ENCODE data around the gene CISTR.
"Not testable (repeated sequence)": the region's sequence is repeated elsewhere in the genome, so short reads cannot be mapped to it uniquely, and the experiment has no call there.

CISTR gene

DNA sequence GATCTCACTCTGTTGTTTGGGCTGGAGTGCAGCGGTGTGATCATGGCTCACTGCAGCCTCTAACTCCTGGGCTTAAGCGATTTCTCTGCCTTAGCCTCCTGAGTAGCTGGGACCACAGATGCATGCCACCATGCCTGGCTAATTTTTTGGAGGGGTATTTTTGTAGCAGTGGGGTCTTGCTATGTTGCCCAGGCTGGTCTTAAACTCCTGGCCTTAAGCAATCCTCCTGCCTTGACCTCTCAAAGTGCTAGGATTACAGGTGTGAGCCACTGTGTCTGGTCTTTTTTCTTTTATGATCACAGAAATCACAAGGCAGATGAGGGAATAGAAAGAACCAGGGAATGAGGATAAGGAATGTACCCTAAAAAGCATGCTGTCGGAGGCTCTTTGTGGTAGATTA lies 11.0 kb upstream of the CISTR start:
- not testable (repeated sequence) for DNase-seq

DNA sequence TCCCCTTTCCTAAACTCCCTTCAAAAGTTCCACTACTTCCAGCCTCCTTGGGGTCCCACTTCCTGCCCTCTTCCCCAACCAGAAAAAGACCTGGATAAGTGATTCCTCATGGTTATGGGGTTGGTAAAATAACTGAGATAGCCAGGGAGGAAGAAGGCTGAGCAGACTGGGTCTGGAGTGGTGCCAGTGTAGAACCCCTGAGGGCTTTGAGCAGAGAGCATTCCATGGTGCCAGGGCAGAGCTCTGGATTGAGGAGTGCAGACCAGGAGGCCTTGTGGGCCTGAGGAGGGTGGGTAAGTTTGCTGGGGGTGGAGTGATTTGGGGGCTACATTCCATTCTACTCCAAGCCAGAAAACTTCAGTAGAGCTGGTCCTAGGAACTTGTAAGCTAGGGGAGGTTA lies 9.5 kb upstream of the CISTR start:
- DNase-seq = no peak

DNA sequence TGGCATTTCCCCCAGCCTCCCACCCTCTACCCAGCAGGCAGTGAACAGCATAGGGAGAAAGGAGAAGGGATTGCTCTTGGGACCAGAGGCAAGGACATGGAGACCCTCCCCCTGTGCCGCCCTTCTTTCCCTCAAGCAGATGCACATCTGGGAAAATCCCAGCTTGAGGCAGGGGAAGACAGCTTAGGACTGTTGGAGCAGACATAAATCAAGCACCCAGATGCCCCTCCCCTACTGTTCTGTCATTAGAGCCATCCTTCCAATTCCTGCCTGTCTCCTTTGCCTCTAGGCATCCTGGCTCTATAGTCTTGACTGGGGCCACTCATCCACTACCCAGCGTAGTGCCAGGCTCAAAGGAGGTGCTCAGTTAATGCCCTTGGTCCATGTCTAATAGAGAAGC lies 7.5 kb upstream of the CISTR start:
- DNase-seq = no peak

DNA sequence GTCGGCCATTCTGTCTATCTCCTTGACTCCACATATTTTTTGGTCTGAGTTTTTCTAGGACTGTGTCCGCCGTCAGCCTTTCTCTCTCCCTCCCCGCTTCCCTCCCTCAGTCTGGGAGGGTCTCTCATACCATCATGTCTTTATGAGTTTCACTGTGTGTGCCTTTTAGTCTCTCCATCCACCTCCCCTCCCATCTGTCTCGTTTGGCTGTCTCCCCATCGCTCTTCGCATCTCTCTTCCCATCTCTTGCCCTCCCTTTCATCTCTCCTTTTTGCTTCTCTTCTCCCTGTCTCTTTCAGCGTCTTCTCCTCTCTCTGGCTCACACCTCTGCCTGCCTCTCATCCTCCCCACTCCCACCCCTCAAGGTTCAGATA lies 6.9 kb upstream of the CISTR start:
- DNase-seq = no peak

DNA sequence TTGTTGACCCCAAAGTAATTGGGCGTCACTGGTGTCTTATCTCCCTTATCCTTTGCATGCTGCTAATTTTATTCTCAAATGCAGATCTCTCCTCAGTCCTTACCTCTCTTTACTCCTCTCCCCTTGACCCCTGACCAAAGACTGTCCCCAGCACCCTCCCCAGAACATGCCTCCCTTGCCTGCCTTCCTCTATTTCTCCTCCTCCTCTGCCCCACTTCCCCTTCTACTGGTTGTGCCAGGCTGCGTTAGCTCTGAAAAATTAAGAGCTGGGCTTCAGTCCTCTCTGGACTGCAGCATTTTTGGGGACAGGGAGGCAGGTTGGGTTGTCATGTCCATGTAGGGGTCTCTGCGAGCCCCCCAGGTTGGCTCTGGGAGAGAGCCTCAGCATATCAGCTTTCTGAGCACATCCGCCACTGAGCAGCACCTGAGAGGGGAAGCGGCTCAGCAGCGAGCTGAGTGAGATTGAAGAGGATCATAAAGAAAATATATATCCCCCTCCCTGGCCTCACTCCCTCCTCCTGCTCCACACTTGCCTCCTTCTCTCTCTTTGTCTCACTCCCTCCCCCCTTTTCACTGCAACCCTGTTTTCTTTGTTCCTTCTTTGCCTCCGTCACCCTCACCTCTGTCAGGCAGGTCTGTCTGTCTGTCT lies 6.4 kb upstream of the CISTR start:
- DNase-seq = no peak

DNA sequence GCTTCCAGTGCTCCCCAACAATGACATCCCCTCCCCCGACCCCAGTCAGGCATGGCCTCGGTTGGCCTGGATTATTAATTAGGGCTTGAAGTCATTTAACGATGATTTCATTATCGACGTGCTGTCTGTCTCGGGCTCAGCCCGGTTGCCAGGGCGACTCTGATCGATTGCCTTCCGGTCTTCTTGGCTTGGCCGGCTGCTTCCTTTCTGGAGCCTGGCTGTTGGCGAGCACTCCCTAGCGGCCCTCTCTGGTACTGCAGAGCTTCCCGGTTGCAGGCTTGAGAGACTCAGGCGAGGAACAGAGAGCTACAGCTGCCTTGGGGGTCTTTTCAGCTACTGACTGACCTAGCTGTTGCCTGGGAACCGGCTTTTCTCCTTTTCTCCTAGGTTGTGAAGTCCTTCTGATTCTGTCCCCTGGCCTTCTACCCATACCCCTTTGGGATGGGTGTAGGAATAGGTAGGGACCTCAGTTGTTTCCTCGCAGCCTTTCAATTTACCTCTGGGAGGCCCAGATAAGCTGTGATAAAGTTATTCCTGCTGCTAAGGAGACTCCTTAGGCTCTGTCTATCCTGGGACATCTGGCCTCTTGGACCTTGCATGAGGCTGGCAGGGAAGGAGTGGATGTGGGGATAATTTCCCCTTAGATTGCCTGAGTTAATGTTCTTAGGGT lies 5.5 kb upstream of the CISTR start:
- peak; percentile 18 for DNase-seq

DNA sequence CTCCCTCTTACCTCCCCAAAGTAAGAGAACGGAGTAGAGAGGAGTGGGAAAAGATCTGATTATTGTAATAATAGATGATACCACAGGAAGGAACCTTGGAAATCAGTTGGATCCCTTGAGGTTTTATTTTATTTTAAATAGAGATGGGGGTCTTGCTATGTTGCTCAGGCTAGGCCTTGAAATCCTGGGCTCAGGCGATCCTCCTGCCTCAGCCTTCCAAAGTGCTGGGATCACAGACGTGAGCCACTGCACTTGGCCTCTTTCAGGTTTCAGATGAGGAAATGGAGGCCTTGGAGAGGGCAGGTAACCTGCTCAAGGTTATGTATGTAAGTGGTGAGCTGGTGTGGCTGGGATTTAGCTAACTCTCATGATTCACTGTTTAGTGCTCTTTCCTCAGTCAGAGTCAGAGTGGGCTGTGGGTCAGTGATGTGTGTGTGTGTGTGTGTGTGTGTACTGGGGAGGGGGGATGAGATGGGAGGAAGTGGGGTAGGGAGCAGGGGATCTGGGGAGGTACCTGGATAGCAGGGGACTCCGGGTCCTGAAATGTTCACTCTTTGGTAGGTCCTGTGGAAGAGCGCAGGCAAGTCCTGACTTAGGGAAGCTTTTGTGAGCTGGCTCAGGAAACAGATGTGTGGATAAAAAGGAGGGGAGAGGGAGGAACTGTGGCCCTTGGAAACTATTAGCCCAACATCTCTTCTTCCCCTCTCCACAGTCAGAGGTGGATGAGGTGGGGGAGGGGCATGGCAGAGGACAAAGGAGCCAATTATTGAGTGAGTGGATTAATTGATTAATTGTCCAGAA lies 4.7 kb upstream of the CISTR start:
- no peak for DNase-seq

DNA sequence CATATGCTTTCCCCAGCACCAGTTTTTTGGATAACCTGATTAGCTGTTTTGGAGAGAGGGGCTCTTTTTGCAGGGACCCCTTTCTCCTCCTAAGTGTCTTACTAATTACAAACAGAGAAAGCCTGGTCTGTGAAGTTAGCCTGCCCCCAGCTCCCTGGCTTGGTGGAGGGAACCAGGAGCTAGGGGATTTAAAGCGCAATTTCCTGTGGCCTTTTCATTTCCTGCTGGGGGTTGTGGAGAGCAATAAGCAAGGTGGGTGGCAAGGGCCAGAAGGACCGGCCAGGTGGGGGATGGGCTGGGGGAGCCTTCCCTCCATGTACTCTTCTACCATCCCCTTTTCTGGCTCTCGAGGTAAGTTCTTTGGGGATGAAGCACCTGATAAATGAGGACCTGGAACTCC lies 4.1 kb upstream of the CISTR start:
- DNase-seq = no peak

DNA sequence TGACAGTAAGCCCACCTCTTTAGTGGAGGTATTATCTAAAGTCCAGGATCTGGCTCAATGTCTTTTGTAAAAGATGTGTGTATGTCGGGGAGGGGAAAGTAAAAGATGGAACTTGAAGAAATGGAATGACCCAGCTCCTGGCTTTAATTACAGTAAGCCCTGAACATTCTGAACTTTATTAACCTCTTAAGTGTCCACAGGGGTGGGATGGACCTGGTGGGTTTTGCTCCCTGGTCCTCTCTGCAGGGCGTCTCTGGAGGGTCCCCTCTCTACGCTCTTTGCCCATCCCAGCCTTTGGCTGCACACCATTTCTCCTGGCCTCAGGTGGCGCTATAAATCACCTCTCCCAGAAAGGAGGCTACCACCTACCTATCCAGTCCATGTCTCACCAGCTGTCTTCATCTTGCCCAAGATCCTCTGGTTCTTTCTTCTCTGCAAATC lies 3.7 kb upstream of the CISTR start:
- DNase-seq = no peak

DNA sequence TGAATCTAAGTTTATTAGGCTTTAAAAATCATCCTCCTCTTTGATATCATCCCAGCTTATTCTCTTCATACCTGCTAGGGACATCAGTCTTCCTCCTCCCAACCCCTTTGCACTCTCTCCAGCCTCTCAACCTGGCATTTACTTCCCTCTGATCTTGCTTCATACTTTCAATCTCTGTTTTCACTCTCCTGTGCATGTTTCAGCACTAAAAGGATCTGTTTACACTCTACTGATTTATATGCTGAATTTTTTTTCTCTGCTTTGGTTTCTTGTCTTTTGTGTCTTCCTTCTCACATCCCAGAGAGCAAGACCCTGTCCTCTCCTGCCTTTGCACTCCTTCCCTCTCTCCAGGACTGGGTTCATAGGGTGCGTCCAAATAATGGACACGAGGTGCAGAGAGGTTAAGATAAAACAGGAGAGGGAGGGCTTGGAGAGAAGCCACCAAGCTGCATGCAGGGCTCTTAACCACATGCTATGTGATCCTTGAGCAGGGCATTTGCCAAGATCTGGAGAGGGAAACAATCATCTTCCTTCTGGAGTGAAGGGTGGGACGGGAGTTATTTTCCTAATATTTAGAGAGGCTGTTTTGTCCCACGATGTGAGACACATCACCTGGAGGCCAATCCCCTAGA lies 3.0 kb upstream of the CISTR start:
- no peak for DNase-seq

DNA sequence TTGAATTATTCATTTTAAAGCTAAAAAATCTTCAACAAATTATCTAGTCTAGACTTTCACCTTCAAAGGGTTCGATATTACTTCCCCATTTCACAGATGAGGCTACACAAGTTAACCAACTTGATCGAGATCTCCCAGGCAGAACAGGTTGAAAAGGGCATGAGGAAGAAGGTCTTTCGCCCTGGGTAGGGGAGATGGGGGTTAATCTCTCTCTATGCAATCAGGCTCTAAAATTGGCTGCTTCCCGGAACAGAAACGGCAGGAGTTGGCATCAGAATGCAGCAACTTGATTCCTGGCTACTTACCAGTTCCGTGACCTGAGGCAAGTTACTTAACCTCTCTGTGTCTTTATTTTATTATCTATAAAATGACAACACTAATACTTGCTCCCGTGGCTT lies 2.4 kb upstream of the CISTR start:
- no peak for DNase-seq

DNA sequence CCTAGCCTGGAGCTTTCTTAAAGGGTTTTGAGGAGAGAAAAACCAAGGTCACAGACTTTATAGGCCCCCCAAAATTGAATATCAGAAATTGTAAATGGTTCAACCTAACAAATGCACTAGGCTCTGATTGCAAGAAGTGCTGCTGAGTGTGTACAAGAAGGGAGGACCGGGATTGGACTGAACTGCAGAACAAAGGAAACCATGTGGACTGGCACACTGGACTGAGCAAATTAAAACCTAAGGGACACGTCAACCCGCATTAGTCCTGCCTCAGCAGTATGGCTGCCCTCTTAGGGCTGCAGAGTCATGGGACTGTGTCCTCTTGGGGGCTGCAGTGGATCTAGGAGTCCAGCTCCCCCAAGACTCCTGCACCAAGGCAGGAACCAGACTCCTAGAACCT lies 842 bp upstream of the CISTR start:
- no peak for DNase-seq

DNA sequence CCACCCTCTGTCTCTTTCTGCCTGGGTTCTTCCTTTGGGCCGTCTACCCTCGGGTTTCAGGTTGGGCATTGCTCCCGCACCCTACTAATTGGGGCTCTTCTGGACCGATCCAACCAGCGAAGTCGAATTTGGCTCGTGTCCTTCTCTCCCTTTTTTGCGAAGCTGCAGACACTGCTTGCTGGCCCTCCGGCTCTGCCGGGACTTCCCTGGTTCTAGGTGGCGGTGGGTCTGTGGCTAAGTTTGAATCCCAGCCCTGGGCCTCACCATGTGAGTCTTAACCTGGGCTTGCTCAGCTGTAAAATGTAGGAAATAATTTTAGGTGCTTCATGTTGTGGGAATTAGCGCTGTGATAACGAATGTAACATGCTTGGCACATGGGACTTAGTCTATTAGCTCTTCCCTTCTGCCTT lies 418 bp upstream of the CISTR start:
- no peak for DNase-seq

DNA sequence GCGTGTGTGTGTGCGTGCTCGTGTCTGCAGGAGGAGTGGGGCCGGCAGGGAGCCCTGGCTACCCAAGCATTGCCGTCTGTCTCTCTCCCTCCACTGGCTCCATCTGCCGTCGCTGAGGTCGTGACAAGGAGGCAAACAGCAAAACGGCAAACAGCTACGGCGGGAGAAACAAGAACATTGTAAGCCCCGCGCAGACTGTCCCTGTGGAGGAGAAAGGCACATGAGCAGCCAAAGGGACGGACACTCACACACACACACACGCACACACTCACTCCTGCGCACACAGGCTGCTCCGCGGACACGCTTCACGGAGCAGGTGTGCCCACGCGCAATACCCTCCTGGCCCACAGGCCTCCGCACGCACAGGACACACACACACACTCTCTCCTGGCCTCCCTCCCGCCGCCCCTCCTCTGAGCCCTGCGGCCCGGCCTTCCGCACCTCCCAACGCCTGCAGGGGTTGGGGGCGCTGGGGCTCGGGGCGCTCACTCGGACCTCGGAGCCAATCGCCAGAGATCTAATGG lies 905 bp downstream of the CISTR start:
- DNase-seq = peak; percentile 5

DNA sequence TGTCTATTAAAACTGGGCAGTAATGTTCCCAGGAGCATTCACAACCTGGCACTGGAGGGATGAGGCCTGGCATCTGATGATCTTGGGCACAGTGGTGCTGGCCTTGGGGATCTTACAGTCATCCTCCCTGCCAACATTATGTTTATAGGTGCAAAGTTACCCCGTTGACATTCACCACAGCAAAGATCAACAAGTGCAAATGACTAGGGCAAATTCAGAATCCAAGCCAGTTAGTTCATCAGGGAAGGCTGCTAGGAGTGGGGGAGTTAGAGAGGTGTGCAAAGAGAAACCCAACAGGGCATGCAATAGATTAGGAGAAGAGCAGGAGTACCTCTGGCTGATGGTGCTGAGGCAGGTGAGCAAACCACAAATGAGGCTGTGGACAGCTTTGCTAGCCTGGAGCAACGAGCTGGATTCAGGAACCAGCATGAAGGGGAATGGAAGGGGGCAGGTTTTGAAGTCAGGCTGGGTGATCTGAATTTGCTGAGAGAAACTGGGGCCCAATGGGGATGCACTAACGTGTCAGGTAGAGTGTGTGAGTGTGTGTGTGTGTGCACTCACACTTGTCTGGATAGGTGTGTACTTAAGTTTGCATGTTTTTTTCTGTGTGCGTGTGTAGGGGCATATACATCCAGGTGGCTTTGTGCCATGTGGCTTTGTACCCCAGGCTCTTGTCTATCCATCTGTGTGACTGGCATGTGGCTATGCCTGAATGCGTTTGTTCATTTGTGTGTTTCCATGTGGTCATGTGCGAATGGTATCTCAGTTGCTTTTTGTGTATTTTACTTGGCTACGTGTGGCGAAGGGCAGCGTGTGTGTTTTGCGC lies 1.6 kb downstream of the CISTR start:
- DNase-seq = no peak

DNA sequence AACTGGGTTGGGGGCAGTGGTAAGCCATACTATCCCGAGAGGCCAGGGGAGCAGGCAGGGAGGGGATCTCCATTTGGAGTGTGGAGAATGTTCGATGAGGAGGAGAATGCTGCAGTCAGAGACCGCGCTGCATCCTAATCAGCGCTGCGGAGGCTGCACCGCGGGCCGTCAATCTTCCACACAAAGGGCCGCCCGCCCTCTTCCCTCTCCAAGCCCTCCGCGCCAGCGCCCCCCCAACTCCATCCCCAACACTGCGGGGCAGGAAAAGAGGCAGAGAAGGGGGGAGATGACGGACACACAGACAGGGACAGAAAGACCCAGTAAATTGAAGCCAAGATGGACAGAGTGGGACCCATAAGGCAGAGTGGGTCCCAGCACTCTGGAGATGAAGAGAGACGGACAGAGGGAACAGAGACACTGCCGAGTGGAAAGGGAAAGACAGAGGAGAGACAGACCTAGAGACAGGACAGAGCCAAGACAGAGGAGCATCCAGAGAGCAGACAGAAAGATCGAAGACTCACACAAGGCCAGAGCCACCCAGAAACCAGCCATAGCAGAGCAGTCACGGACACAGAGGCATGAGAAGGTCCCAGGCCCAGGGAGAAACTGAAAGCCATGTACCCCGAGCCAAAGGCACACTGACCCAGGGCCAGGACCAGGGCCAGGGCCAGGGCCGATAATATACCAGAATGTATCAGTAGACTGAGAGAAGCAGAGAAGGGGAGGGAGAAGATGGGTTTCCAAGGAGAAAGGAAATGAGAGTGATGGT lies 3.5 kb downstream of the CISTR start:
- DNase-seq = no peak

DNA sequence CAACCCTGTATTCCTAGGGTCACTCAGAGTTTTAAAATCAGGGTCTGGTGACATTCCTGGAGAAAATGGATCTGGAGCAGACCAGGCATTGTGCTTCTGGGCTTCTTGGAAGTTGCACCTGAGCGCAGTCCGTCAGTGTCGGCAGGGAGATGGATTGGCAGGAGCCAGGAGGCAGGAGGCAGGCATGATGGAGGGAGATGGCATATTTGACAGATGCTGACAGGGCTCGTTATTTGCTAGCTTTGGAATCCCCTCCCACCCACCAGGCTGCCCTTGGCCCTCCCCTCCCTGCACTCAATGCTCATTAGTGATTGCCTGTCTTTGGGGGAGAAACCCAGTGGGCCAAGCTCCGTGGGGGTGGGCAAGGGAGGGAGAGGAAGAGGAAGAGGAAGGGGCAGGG lies 4.7 kb downstream of the CISTR start:
- DNase-seq = no peak

DNA sequence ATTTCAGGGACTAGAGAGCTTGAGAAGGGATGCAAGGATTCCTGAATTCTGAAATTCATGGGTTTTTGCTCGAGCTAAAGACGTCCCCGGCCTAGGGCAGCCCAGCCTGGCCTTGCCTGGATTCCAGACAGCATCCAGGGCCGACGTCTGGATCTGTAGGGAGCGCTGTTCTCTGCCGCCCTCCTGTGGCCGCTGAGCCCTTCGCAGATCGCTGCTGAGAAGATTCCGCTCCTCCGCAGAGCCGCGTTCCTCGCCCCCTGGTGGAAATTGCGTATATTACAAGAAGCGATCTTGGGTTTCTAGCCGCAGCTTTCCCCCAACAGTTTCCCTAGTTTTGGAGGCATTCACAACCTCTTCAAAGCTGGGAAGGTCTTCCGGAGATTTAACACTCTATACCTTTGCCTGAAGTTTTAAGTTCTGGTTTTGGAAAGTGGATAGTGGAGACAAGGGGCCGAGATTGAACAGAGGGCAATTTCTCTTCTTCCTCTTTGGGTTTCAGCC lies 5.1 kb downstream of the CISTR start:
- peak; percentile 67 for DNase-seq

DNA sequence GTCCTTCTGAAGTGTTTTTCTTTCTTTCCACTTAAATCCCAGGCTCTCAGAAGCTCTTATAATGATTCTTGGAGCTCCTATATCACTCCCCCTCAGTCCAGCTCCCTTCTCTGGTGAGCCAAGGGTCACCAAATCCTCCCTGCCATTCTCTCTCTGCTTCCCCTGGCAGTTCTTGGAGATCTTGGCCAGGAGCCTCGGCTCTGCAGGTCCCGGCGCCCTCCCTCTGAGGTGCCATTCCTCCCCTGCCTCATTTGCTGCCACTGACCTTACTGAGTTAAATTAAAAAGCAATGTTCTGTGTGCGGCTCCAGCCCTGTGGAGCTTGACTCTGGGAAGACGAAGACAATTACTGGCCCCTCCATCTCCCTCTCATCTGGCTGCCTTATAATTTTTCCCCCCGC lies 7.0 kb downstream of the CISTR start:
- DNase-seq = no peak

DNA sequence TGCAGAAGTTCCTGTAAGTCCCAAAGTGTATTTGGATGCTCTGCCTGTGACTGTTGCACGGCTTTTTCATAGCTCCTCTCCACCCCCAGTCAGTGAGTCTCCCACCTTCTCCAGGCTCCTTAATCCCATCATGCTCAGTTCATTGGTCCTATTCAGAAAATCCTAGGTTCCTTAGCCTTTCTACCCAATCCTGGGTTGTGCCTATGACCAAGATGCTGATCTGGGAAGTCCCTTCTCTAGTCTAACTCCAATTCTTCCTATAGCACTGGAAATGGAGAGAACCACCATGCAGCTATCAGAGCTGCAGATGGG lies 7.7 kb downstream of the CISTR start:
- no peak for DNase-seq

DNA sequence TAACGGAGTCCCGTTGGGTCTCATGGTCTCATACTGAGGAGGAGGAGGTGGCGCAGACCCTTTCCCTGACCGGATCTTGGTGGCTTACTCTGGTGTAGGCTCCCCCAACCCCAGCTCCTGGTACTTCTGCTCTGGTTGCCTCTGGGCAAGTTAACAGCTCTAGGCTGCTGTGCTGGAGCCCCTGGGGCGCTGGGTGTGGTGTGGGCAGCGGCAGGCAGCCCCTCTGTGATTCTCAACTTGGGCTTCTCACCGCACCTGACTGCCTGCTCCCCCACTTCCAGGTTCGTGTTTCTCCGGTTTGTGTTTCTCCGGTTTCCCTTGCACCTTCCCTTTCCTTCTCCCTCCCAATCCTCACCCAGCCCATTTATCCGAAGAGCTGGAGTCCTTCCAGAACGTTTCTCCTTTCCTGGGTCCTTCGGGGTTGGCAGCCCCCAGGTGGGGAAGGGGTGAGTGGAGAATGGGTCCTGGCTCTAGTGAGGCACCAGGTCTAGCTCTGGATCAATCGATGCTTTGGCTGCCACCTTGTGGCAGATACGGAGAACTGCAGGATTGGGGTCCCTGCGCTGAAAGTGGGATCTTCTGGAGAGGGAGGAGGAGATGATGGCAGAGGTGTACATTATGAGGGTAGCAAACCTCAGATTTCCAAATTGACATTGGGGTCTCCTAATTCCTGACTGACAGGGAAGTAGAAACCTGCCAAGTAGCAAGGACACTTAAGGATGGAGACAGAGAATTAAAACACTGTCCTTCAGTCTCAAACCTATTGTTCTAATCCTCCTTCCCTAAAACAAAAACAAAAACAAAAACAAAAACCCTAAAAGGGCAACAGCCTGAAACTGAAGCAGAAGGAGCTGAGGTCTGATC lies 8.3 kb downstream of the CISTR start:
- peak; percentile 14 for DNase-seq

All from NCI-H1105 (cell line).